Eye (tissue), 1 donor: ENCODE measurements around the gene CD9.
A peak's percentile ranks its signal among the peaks of the same experiment; 100 is the strongest.
"Not testable (repeated sequence)": the region's sequence is repeated elsewhere in the genome, so short reads cannot be mapped to it uniquely, and the experiment has no call there.

Experiments
- DNase-seq: peaks from one replicate; pipeline ENCODE4 v3.0.0-alpha.2; 2015

Gene CD9

GRCh38 chr12:6200256-6201212 is at the start of gene CD9:
TSS of gene CD9 (plus strand) at chr12:6200400. CDS start at chr12:6200500, 100 bp downstream.
- DNase-seq = peak; percentile 63

- no peak for DNase-seq
These were observed 45.3 kb upstream of the CD9 start for GRCh38 chr12:6154730-6155459.

- DNase-seq = no peak
These were observed 42.7 kb upstream of the CD9 start for GRCh38 chr12:6157482-6157881.

- no peak for DNase-seq
These were observed 41.9 kb upstream of the CD9 start for GRCh38 chr12:6158255-6158654.

- DNase-seq = no peak
These were observed 41.5 kb upstream of the CD9 start for GRCh38 chr12:6158749-6159148.

- not testable (repeated sequence) for DNase-seq
These were observed 40.8 kb upstream of the CD9 start for GRCh38 chr12:6159166-6160011.

- DNase-seq = not testable (repeated sequence)
These were observed 40.1 kb upstream of the CD9 start for GRCh38 chr12:6160049-6160649.

GRCh38 chr12:6161124-6161882 is 38.9 kb upstream of the CD9 start:
- DNase-seq = no peak

GRCh38 chr12:6163416-6164060 is 36.7 kb upstream of the CD9 start:
- DNase-seq = no peak

GRCh38 chr12:6165395-6165794 is 34.8 kb upstream of the CD9 start:
- no peak for DNase-seq

- DNase-seq = no peak
These were observed 33.4 kb upstream of the CD9 start for GRCh38 chr12:6166808-6167207.

- DNase-seq = peak; percentile 22
These were observed 32.6 kb upstream of the CD9 start for GRCh38 chr12:6167327-6168280.

- no peak for DNase-seq
These were observed 28.7 kb upstream of the CD9 start for GRCh38 chr12:6171409-6172015.

- no peak for DNase-seq
These were observed 28.1 kb upstream of the CD9 start for GRCh38 chr12:6172086-6172485.

- DNase-seq = no peak
These were observed 27.3 kb upstream of the CD9 start for GRCh38 chr12:6172862-6173261.

- no peak for DNase-seq
These were observed 22.4 kb upstream of the CD9 start for GRCh38 chr12:6177642-6178358.

GRCh38 chr12:6178981-6179761 is 21.0 kb upstream of the CD9 start:
- DNase-seq = peak; percentile 76
